Measurements from ENCODE around the gene SPAG16. TPM values are rescaled to one million over a fixed set of nuclear protein-coding genes. Genes with fewer than 3 reads are reported as not detected.

Gene SPAG16
- total RNA-seq, 2 experiments from 2014 or later, result 2.8 to 3.2 TPM

- no peak overlapping the region for H3K4me3 ChIP-seq (ENCODE audit: low read length)
- DNase-seq (no peak), ATAC-seq (ENCODE audit: poor library complexity) (no peak)
- no peak for TF ChIP-seq CTCF (IDR thresholded peaks at IDR 0.05)
- peaks cover 7% of the 10 kb centered on the region for H3K9me3 Mint-ChIP-seq
- ChIA-PET CTCF (no interaction called here), POLR2A (no interaction called here)
- H3K4me1 Mint-ChIP-seq (ENCODE audit: low read depth), result no peaks in the 10 kb centered on the region
- H3K36me3 ChIP-seq (ENCODE audit: insufficient read depth, low read length), result no peaks in the 10 kb centered on the region
- no peaks in the 10 kb centered on the region for H3K27me3 Mint-ChIP-seq
- H3K27me3 ChIP-seq (ENCODE audit: control insufficient read depth in 1 of 2, insufficient read depth in 2 of 2, low read length in 2 of 2), result no peaks in the 10 kb centered on the region
- no peak overlapping the region for H3K4me3 Mint-ChIP-seq
- H3K4me1 ChIP-seq (ENCODE audit: insufficient read depth, low read length), result no peaks in the 10 kb centered on the region
- H3K36me3 Mint-ChIP-seq (ENCODE audit: low read depth), result no peaks in the 10 kb centered on the region
- no peak overlapping the region for H3K27ac ChIP-seq (ENCODE audit: low read depth in 1 of 2, low read length in 2 of 2)
- H3K9me3 ChIP-seq (ENCODE audit: control insufficient read depth in 1 of 2, insufficient read depth in 1 of 2, low read length in 2 of 2), result peaks cover 0 to 5% of the 10 kb centered on the region in 2 experiments
- H3K27ac Mint-ChIP-seq, result no peak overlapping the region
- intact Hi-C loops (cut with DNase I, micrococcal nuclease), result no loop called here
These were observed 167.4 kb downstream of the SPAG16 start for GRCh38 chr2:213451542-213452239.

DNA sequence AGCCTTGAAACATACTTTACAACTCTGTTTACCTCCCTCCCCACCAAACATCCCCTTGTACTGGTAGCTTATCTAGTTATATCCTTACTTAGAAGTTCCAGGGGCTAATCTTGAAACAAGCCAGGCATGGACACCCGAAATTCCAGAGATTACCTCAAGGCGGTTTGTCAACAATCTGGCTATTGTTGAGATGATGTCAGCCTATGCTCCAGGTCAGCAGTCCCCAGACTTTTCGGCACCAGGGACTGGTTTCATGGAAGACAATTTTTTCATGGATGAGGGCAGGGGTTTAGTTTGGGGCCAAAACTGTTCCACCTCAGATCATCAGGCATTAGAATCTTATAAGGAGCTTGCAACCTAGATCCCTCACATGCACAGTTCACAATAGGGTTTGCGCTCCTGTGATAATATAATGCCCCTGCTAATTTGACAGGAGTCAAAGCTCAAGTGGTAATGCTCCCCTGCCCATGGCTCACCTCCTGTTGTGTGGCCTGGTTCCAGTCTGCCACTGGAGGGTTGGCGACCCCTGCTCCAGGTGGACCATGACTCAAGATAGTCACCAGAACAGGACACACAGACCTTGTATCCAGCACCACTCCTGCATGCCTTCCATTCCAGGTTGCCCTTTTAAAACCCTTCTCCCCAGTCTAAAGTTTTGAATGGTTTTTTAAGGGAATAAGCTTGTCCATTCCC is 171.2 kb downstream of the SPAG16 start:
- no peak overlapping the region for H3K4me3 ChIP-seq (ENCODE audit: low read length)
- DNase-seq (no peak), ATAC-seq (ENCODE audit: poor library complexity) (no peak)
- no peak overlapping the region for H3K4me3 Mint-ChIP-seq
- no peaks in the 10 kb centered on the region for H3K36me3 ChIP-seq (ENCODE audit: insufficient read depth, low read length)
- POLR2A ChIA-PET, result no interaction called here
- intact Hi-C loops (cut with DNase I, micrococcal nuclease), result no loop called here
- no peaks in the 10 kb centered on the region for H3K27me3 ChIP-seq (ENCODE audit: control insufficient read depth in 1 of 2, insufficient read depth in 2 of 2, low read length in 2 of 2)
- no peaks in the 10 kb centered on the region for H3K36me3 Mint-ChIP-seq (ENCODE audit: low read depth)
- no peak overlapping the region for H3K27ac Mint-ChIP-seq
- H3K4me1 Mint-ChIP-seq (ENCODE audit: low read depth), result no peaks in the 10 kb centered on the region
- H3K27me3 Mint-ChIP-seq, result no peaks in the 10 kb centered on the region
- H3K27ac ChIP-seq (ENCODE audit: low read depth in 1 of 2, low read length in 2 of 2), result no peak overlapping the region
- H3K9me3 ChIP-seq (ENCODE audit: control insufficient read depth in 1 of 2, insufficient read depth in 1 of 2, low read length in 2 of 2), result no peaks in the 10 kb centered on the region
- TF ChIP-seq CTCF (IDR thresholded peaks at IDR 0.05), result no peak
- CTCF ChIA-PET, result no interaction called here
- no peaks in the 10 kb centered on the region for H3K4me1 ChIP-seq (ENCODE audit: insufficient read depth, low read length)
- no peaks in the 10 kb centered on the region for H3K9me3 Mint-ChIP-seq

GRCh38 chr2:213475433-213475832 is 191.2 kb downstream of the SPAG16 start:
- no peaks in the 10 kb centered on the region for H3K27me3 Mint-ChIP-seq
- peaks cover 20% of the 10 kb centered on the region for H3K9me3 Mint-ChIP-seq
- DNase-seq, result no peak
- no peak overlapping the region for H3K27ac Mint-ChIP-seq
- intact Hi-C loops (cut with DNase I, micrococcal nuclease), result no loop called here
- no peak overlapping the region for H3K4me3 Mint-ChIP-seq
- Histone ChIP-seq H3K27ac (ENCODE audit: low read depth in 1 of 2, low read length in 2 of 2) (no peak overlapping the region), H3K36me3 (ENCODE audit: insufficient read depth, low read length) (no peaks in the 10 kb centered on the region), H3K9me3 (ENCODE audit: control insufficient read depth in 1 of 2, insufficient read depth in 1 of 2, low read length in 2 of 2) (peaks cover 0 to 22% of the 10 kb centered on the region in 2 experiments), H3K27me3 (ENCODE audit: control insufficient read depth in 1 of 2, insufficient read depth in 2 of 2, low read length in 2 of 2) (no peaks in the 10 kb centered on the region), H3K4me3 (ENCODE audit: low read length) (no peak overlapping the region), H3K4me1 (ENCODE audit: insufficient read depth, low read length) (no peaks in the 10 kb centered on the region)
- ChIA-PET CTCF (no interaction called here), POLR2A (no interaction called here)
- ATAC-seq (ENCODE audit: poor library complexity), result no peak
- H3K4me1 Mint-ChIP-seq (ENCODE audit: low read depth), result no peaks in the 10 kb centered on the region
- no peak for TF ChIP-seq CTCF (IDR thresholded peaks at IDR 0.05)
- H3K36me3 Mint-ChIP-seq (ENCODE audit: low read depth), result no peaks in the 10 kb centered on the region
